Upper lobe of right lung (tissue), 1 donor: ENCODE measurements around the gene GABRR3. TPM values are rescaled to one million over a fixed set of nuclear protein-coding genes. Genes with fewer than 3 reads are reported as not detected.
"Not testable (repeated sequence)": the region's sequence is repeated elsewhere in the genome, so short reads cannot be mapped to it uniquely, and the experiment has no call there.

Source experiments
- ATAC-seq: fragments of 200-7000 bp; cut with Tn5 transposase; one replicate; pipeline ENCODE4 v1.9.1; 2020; ENCODE audit warnings: mild to moderate bottlenecking, moderate library complexity
- DNase-seq: peaks from one replicate; pipeline ENCODE4 v3.0.0-alpha.2; 2020
- H3K27ac ChIP-seq: fragments of 200-600 bp; one replicate; pipeline ENCODE4 v1.8.0; 2022
- H3K27me3 ChIP-seq: fragments of 200-600 bp; one replicate; pipeline ENCODE4 v1.8.0; 2022; ENCODE audit warnings: mild to moderate bottlenecking
- H3K36me3 ChIP-seq: fragments of 200-600 bp; one replicate; pipeline ENCODE4 v1.8.0; 2022
- H3K4me1 ChIP-seq: fragments of 200-600 bp; one replicate; pipeline ENCODE4 v1.8.0; 2022
- H3K4me3 ChIP-seq: fragments of 200-600 bp; one replicate; pipeline ENCODE4 v1.8.0; 2022; ENCODE audit warnings: mild to moderate bottlenecking
- H3K9me3 ChIP-seq: fragments of 200-600 bp; one replicate; pipeline ENCODE4 v1.8.0; 2022
- intact Hi-C: fragments of 100-400 bp; cut with DNase I; formaldehyde crosslinking; loops from one replicate; pipeline ENCODE4 v1.11.0; 2022
- total RNA-seq: library from RNA; stranded (reverse); fragmentation: NEBNext Ultra II Directional; extraction: Animal tissue kit (Norgen Biotek cat#: 25700); gene quantifications from one replicate; pipeline ENCODE4 v1.2.1, GENCODE V29; 2021
- TF ChIP-seq, protein P1 (sequence below): fragments of 200-600 bp; IDR thresholded peaks from one replicate; pipeline ENCODE4 v1.8.0; 2022; ENCODE audit warnings: antibody characterized with exemption
- donor health status: DM: no; HTN: yes; CAD: no; lungs with severe emphysema.

Gene GABRR3
- total RNA-seq, 1 donor from 2014 or later: not detected

DNA sequence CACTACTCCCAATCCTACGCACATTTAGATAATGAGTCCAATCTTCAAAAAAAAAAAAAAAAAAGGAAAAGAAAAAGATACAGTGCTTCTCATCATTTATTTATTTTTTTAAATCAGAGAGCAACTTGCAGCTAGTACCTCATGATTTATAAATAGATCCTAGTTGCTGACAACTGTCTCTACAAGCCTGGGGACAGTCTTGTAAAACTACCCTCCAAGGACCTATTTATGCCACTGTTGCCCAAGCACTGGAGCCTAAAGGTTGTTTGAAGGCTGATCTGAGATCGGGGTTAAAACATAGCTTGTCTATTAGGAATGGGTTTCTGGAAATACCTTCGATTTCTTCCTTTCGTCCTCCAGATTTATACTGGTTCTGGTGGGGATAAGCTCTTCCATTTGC lies 14.7 kb downstream of the GABRR3 start:
- Histone ChIP-seq H3K4me1 (no peaks in the 10 kb centered on the region), H3K36me3 (no peaks in the 10 kb centered on the region), H3K9me3 (no peaks in the 10 kb centered on the region), H3K27ac (no peak overlapping the region), H3K4me3 (no peak overlapping the region), H3K27me3 (no peaks in the 10 kb centered on the region)
- DNase-seq (no peak), ATAC-seq (no peak)
- TF ChIP-seq, protein P1, sequence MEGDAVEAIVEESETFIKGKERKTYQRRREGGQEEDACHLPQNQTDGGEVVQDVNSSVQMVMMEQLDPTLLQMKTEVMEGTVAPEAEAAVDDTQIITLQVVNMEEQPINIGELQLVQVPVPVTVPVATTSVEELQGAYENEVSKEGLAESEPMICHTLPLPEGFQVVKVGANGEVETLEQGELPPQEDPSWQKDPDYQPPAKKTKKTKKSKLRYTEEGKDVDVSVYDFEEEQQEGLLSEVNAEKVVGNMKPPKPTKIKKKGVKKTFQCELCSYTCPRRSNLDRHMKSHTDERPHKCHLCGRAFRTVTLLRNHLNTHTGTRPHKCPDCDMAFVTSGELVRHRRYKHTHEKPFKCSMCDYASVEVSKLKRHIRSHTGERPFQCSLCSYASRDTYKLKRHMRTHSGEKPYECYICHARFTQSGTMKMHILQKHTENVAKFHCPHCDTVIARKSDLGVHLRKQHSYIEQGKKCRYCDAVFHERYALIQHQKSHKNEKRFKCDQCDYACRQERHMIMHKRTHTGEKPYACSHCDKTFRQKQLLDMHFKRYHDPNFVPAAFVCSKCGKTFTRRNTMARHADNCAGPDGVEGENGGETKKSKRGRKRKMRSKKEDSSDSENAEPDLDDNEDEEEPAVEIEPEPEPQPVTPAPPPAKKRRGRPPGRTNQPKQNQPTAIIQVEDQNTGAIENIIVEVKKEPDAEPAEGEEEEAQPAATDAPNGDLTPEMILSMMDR: no peak
- intact Hi-C loops: loop anchor here (5.0 kb wide), 1 partner anchor 228 kb away; no protein-coding TSS in a partner anchor

DNA sequence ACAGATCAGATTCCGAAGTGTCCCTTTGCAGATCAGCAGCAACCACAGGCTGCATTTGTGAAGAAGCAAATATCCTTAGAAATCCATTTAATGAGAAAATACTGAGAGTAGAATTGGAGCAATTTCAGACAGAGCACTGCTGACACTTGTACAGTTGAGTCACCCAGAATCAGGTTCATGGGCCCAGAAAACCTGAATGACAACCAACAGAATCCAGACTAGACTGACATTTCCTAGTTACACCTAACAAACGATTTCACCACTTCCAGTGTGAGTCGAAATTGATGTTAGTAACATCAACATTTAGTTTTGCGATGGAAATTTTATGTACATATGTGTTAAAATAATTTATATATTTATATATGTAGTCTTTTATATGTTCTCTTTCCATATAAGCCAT lies 16.8 kb downstream of the GABRR3 start:
- no peaks in the 10 kb centered on the region for H3K36me3 ChIP-seq
- ATAC-seq (no peak), DNase-seq (no peak)
- TF ChIP-seq, protein P1: no peak
- no peak overlapping the region for H3K27ac ChIP-seq
- H3K27me3 ChIP-seq: no peaks in the 10 kb centered on the region
- intact Hi-C loops: no loop called here
- H3K4me1 ChIP-seq: peaks cover 8% of the 10 kb centered on the region
- H3K4me3 ChIP-seq: no peak overlapping the region
- H3K9me3 ChIP-seq: no peaks in the 10 kb centered on the region

DNA sequence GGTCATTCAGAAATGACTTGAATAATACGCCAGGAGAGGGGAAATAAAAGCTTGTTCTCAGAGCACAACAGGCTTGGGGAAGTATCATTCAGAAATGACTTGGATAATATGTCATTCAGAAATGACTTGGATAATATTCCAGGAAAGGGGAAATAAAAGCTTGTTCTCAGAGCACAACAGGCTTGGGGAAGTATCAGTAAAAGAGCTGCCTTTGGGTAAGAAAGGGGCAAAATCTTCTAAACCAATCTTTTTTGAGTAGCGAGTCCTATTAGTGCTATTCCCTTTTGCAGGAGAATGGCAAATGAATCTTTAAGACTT lies 20.9 kb downstream of the GABRR3 start:
- Histone ChIP-seq H3K4me3 (no peak overlapping the region), H3K27ac (no peak overlapping the region), H3K9me3 (no peaks in the 10 kb centered on the region), H3K4me1 (peaks cover 8% of the 10 kb centered on the region), H3K36me3 (no peaks in the 10 kb centered on the region), H3K27me3 (no peaks in the 10 kb centered on the region)
- TF ChIP-seq, protein P1: no peak
- ATAC-seq (no peak), DNase-seq (no peak)
- intact Hi-C loops: no loop called here

DNA sequence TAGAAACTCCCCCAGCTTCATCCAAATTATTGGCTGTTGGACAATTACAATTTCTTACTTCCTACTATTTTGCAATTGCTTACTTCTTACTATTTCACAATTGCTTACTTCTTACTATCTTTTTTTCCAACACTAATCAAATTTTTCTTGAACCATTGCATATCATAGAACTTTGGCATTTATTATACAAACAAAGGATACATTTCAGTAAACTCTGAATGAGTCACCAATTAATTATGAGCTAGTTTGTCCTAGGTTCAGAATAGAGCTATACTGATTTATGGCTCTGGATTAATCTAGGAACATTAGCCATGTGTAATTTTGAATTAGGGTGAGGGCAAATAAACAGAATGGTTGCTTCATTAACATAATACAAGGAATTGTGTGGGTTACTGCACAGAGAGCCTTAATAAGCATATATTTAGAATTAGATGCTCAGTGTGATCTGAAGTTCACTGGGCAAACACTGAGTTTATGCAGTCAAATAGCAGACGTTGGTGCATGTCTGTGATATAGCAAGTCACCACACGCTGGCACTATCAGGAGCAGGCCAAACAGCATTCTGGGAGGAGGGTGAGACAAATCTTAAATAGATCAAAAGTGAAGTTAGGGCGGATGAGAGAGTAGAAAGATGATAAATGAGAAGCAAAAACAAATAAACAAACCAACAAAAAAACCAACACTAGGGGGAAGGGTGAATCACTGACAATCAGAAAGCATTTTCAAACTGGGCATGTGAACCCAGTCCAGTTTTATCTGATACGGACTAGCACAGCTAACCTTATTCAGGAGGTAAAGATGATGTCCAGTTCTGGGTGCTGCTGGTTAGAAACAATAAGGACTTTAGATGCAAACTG lies 21.5 kb downstream of the GABRR3 start:
- Histone ChIP-seq H3K9me3 (no peaks in the 10 kb centered on the region), H3K36me3 (no peaks in the 10 kb centered on the region), H3K27me3 (no peaks in the 10 kb centered on the region), H3K27ac (no peak overlapping the region), H3K4me1 (peaks cover 8% of the 10 kb centered on the region), H3K4me3 (no peak overlapping the region)
- DNase-seq: no peak
- intact Hi-C loops: no loop called here
- no peak for ATAC-seq
- TF ChIP-seq, protein P1: no peak

DNA sequence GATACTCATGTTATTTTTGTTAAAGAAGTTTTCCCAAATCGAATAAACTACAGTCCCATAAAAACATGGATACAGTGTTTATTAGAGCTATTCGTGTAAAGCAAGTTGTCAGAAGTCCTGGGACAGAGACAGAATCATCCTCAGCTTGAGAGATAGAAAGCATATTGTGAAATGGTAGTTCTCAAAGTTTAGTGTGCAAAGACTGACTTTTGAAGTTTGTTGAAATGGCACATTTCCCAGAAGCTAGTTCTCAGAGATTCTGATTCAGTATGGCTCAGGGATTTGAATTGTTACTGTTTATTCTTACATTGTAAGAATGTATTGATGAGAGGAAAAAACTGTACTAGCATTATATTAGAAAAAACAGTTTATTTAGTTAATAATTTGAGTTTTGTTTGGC lies 22.1 kb downstream of the GABRR3 start:
- H3K9me3 ChIP-seq: no peaks in the 10 kb centered on the region
- DNase-seq: no peak
- H3K27me3 ChIP-seq: no peaks in the 10 kb centered on the region
- H3K36me3 ChIP-seq: no peaks in the 10 kb centered on the region
- H3K4me1 ChIP-seq: peaks cover 8% of the 10 kb centered on the region
- intact Hi-C loops: no loop called here
- H3K4me3 ChIP-seq: no peak overlapping the region
- no peak for ATAC-seq
- H3K27ac ChIP-seq: no peak overlapping the region
- TF ChIP-seq, protein P1: no peak

DNA sequence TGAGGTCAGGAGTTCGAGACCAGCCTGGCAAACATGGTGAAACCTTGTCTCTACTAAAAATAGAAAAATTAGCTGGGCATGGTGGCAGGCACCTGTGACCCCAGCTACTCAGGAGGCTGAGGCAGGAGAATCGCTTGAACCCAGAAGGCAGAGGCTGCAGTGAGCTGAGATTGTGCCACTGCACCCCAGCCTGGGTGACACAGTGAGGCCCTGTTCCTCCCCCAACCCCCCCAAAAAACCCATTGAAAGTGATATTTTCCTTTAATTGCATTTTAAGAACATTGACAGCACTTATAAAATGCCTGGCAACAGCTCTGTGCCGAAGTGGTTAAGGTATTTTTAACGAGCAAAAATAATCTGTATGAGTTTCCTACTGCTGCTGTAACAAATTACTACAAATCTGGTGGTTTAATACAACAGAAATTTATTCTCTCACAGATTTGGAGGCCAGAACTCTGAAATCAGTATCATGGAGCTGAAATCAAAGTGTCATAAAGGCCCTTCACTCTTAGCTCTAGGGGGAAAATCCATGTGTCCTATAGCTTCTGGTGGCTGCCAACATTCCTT lies 24.1 kb downstream of the GABRR3 start:
- intact Hi-C loops, H3K27ac ChIP-seq, H3K27me3 ChIP-seq, H3K36me3 ChIP-seq, H3K4me3 ChIP-seq, H3K4me1 ChIP-seq, H3K9me3 ChIP-seq, ATAC-seq, DNase-seq: not testable (repeated sequence)
